ENCODE measurements around the gene PRAMEF11.
"Not testable (repeated sequence)": the region's sequence is repeated elsewhere in the genome, so short reads cannot be mapped to it uniquely, and the experiment has no call there.

GRCh38 chr1:12848620-12849019, 17.4 kb upstream of the PRAMEF11 start, which contains the start of gene HNRNPCL1:
- not testable (repeated sequence) for TF ChIP-seq ZNF76 (tag by site-specific recombination; IDR thresholded peaks at IDR 0.05; ENCODE audit: borderline replicate concordance, low read depth); ZNF350 (tag by site-specific recombination; IDR thresholded peaks at IDR 0.05); ZNF580 (tag by site-specific recombination; IDR thresholded peaks at IDR 0.05); ZNF37A (tag by site-specific recombination; IDR thresholded peaks at IDR 0.05); ZNF843 (tag by site-specific recombination; IDR thresholded peaks at IDR 0.05); GLIS2 (tag by site-specific recombination; IDR thresholded peaks at IDR 0.05)
- TF ChIP-seq, protein P1, sequence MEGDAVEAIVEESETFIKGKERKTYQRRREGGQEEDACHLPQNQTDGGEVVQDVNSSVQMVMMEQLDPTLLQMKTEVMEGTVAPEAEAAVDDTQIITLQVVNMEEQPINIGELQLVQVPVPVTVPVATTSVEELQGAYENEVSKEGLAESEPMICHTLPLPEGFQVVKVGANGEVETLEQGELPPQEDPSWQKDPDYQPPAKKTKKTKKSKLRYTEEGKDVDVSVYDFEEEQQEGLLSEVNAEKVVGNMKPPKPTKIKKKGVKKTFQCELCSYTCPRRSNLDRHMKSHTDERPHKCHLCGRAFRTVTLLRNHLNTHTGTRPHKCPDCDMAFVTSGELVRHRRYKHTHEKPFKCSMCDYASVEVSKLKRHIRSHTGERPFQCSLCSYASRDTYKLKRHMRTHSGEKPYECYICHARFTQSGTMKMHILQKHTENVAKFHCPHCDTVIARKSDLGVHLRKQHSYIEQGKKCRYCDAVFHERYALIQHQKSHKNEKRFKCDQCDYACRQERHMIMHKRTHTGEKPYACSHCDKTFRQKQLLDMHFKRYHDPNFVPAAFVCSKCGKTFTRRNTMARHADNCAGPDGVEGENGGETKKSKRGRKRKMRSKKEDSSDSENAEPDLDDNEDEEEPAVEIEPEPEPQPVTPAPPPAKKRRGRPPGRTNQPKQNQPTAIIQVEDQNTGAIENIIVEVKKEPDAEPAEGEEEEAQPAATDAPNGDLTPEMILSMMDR (tag by site-specific recombination; IDR thresholded peaks at IDR 0.05) = not testable (repeated sequence)
- TF ChIP-seq, protein P2, sequence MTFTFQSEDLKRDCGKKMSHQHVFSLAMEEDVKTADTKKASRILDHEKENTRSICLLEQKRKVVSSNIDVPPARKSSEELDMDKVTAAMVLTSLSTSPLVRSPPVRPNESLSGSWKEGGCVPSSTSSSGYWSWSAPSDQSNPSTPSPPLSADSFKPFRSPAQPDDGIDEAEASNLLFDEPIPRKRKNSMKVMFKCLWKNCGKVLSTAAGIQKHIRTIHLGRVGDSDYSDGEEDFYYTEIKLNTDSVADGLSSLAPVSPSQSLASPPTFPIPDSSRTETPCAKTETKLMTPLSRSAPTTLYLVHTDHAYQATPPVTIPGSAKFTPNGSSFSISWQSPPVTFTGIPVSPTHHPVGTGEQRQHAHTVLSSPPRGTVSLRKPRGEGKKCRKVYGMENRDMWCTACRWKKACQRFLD (tag by site-specific recombination; IDR thresholded peaks at IDR 0.05) = not testable (repeated sequence)
